ENCODE measurements around the gene CNIH2.

- TF ChIP-seq CTCF (IDR thresholded peaks at IDR 0.05; ENCODE audit: low read length) (no peak), EZH2 (optimal IDR thresholded peaks at IDR 0.05; ENCODE audit: low read depth, low read length) (no peak), EZH2phosphoT487 (IDR thresholded peaks at IDR 0.05; ENCODE audit: low read length) (no peak)
Observed at GRCh38 chr11:66326261-66327111, 48.5 kb downstream of the CNIH2 start.

All from MM.1S (cell line).